ENCODE results near the gene SLC5A5. TPM values are rescaled to one million over a fixed set of nuclear protein-coding genes. Genes with fewer than 3 reads are reported as not detected.

SLC5A5 gene
- total and polyA plus RNA-seq, 10 of the 15 experiments (the other 5 are each of a cell fraction or from before 2014, with no cell fraction given) = 0.02 to 0.08 (median 0.05) TPM; not detected in 3

- peak; percentile 38; the same call in 1 of the 2 replicates for TF ChIP-seq REST (IDR thresholded peaks at IDR 0.05; ENCODE audit: low read depth, low read length)
- TF ChIP-seq USF2 (IDR thresholded peaks at IDR 0.05; ENCODE audit: borderline replicate concordance, low read depth, low read length) = no peak; the same call in 1 of the 2 replicates
- no peak for TF ChIP-seq ZNF622 (IDR thresholded peaks at IDR 0.05)
- TF ChIP-seq, protein P1, sequence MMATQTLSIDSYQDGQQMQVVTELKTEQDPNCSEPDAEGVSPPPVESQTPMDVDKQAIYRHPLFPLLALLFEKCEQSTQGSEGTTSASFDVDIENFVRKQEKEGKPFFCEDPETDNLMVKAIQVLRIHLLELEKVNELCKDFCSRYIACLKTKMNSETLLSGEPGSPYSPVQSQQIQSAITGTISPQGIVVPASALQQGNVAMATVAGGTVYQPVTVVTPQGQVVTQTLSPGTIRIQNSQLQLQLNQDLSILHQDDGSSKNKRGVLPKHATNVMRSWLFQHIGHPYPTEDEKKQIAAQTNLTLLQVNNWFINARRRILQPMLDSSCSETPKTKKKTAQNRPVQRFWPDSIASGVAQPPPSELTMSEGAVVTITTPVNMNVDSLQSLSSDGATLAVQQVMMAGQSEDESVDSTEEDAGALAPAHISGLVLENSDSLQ (IDR thresholded peaks at IDR 0.05) = peak; percentile 100
- peak; percentile 96 for TF ChIP-seq CHD2 (IDR thresholded peaks at IDR 0.05; ENCODE audit: borderline replicate concordance, low read depth, low read length)
- no peak for TF ChIP-seq SUZ12 (IDR thresholded peaks at IDR 0.05; ENCODE audit: unreplicated experiment)
- TF ChIP-seq MTA2 (IDR thresholded peaks at IDR 0.05; ENCODE audit: low read depth) = no peak
- peak; percentile 98 for TF ChIP-seq DPF2 (IDR thresholded peaks at IDR 0.05)
- peak; percentile 98 for TF ChIP-seq SP1 (IDR thresholded peaks at IDR 0.05; ENCODE audit: low read depth, low read length)
- TF ChIP-seq SRF (IDR thresholded peaks at IDR 0.05; ENCODE audit: low read depth in 2 of 2, low read length in 2 of 2) = 0 out of 4 replicates have a peak, but pooled peaks of 1 of the 2 experiments have one; percentile 11
- TF ChIP-seq IKZF2 (IDR thresholded peaks at IDR 0.05) = no peak; a peak in 1 of 4 replicates
- TF ChIP-seq, protein P2, sequence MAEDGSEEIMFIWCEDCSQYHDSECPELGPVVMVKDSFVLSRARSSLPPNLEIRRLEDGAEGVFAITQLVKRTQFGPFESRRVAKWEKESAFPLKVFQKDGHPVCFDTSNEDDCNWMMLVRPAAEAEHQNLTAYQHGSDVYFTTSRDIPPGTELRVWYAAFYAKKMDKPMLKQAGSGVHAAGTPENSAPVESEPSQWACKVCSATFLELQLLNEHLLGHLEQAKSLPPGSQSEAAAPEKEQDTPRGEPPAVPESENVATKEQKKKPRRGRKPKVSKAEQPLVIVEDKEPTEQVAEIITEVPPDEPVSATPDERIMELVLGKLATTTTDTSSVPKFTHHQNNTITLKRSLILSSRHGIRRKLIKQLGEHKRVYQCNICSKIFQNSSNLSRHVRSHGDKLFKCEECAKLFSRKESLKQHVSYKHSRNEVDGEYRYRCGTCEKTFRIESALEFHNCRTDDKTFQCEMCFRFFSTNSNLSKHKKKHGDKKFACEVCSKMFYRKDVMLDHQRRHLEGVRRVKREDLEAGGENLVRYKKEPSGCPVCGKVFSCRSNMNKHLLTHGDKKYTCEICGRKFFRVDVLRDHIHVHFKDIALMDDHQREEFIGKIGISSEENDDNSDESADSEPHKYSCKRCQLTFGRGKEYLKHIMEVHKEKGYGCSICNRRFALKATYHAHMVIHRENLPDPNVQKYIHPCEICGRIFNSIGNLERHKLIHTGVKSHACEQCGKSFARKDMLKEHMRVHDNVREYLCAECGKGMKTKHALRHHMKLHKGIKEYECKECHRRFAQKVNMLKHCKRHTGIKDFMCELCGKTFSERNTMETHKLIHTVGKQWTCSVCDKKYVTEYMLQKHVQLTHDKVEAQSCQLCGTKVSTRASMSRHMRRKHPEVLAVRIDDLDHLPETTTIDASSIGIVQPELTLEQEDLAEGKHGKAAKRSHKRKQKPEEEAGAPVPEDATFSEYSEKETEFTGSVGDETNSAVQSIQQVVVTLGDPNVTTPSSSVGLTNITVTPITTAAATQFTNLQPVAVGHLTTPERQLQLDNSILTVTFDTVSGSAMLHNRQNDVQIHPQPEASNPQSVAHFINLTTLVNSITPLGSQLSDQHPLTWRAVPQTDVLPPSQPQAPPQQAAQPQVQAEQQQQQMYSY (CRISPR knock-in tag; IDR thresholded peaks at IDR 0.05) = no peak
- TF ChIP-seq SIX5 (IDR thresholded peaks at IDR 0.05; ENCODE audit: low read depth, low read length, severe bottlenecking) = peak; percentile 96
- peak; percentile 100 for TF ChIP-seq POLR2A (IDR thresholded peaks at IDR 0.05; ENCODE audit: low read depth, low read length)
- TF ChIP-seq SMAD1 (IDR thresholded peaks at IDR 0.05; ENCODE audit: low read depth, partially characterized antibody) = peak; percentile 63
- no peak; the same call in 1 of the 2 replicates for TF ChIP-seq RAD51 (IDR thresholded peaks at IDR 0.05)
- TF ChIP-seq PBX3 (IDR thresholded peaks at IDR 0.05; ENCODE audit: insufficient replicate concordance, low read depth, low read length) = peak; percentile 99
- 0 out of 2 replicates have a peak, but pooled peaks have one; percentile 68 for TF ChIP-seq SREBF1 (IDR thresholded peaks at IDR 0.05; ENCODE audit: low read length)
- peak; percentile 91 for TF ChIP-seq NFYB (IDR thresholded peaks at IDR 0.05; ENCODE audit: insufficient read depth, low read depth, low read length)
Measured at GRCh38 chr19:17859533-17860330, 12.0 kb upstream of the SLC5A5 start, which contains the start of gene RPL18A (continued).
